ENCODE results near the gene HPS4. TPM values are rescaled to one million over a fixed set of nuclear protein-coding genes. Genes with fewer than 3 reads are reported as not detected.
"Not testable (repeated sequence)": the region's sequence is repeated elsewhere in the genome, so short reads cannot be mapped to it uniquely, and the experiment has no call there.

The HPS4 gene
- total RNA-seq, 1 donor from 2014 or later = 55.1 TPM

DNA sequence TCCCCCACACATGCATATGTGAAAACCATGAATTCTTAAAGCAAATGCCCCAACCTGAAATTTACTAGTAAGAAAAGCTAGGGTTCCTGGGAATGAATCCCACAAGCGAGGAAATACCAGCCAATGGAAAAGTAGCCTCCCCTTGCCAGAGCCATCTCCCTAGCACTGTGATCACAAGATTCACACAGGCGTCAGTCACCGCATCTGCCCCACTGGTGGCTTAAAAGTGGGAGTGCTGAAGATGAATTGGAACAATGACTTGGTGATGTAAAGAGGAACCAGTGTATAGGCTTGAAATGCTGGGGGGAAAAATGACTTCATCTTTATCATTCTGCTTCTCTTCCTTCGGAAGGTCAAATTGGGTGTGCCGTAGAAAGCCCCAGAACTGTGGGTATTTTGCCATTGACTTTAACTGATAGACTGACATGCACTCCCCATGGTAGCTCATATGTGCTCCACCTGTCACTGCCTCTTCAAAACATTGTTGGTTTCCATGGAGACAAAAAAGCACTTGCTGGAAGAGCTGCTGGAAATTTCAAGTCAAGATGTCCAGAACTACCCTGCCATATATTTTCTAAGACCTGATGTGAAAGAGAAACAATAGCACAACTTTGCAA lies 73.8 kb downstream of the HPS4 start:
- Mint-ChIP-seq H3K27me3 (ENCODE audit: unreplicated experiment) (peaks cover 2% of the 10 kb centered on the region), H3K4me3 (ENCODE audit: unreplicated experiment) (peak overlapping the region; percentile 31), H3K9me3 (ENCODE audit: unreplicated experiment) (peaks cover 1% of the 10 kb centered on the region), H3K36me3 (ENCODE audit: unreplicated experiment) (no peaks in the 10 kb centered on the region), H3K27ac (ENCODE audit: unreplicated experiment) (peak overlapping the region; percentile 70), H3K4me1 (ENCODE audit: low read depth, unreplicated experiment) (peaks cover 12% of the 10 kb centered on the region)
- no peak for DNase-seq
- TF ChIP-seq, protein P1, sequence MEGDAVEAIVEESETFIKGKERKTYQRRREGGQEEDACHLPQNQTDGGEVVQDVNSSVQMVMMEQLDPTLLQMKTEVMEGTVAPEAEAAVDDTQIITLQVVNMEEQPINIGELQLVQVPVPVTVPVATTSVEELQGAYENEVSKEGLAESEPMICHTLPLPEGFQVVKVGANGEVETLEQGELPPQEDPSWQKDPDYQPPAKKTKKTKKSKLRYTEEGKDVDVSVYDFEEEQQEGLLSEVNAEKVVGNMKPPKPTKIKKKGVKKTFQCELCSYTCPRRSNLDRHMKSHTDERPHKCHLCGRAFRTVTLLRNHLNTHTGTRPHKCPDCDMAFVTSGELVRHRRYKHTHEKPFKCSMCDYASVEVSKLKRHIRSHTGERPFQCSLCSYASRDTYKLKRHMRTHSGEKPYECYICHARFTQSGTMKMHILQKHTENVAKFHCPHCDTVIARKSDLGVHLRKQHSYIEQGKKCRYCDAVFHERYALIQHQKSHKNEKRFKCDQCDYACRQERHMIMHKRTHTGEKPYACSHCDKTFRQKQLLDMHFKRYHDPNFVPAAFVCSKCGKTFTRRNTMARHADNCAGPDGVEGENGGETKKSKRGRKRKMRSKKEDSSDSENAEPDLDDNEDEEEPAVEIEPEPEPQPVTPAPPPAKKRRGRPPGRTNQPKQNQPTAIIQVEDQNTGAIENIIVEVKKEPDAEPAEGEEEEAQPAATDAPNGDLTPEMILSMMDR (IDR thresholded peaks at IDR 0.05; ENCODE audit: partially characterized antibody, unreplicated experiment) = no peak

DNA sequence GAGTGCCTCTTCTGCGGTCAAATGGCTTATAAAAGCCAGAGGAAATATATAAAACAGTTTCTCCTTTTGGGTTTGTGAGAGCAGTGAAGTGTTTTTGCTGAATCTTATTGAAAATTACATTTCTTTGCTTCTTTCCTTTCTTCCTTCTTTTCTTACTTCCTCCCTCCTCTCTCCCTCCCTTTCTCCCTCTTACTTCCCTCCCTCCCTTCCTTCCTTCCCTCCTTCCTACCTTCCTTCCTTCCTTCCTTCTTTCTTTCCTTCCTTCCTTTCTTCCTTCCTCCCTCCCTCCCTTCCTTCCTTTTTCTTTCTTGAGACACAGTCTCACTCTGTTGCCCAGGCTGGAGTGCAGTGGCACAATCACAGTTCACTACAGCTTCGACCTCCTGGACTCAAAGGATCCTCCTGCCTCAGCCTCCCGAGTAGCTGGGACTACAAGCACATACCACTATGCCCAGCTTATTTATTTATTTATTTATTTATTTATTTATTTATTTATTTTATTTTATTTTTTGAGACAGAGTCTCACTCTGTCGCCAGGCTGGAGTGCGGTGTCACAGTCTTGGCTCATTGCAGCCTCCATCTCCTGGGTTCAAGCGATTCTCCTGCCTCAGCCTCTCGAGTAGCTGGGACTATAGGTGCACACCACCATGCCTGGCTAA lies 74.9 kb downstream of the HPS4 start:
- not testable (repeated sequence) for DNase-seq; H3K9me3 Mint-ChIP-seq (ENCODE audit: unreplicated experiment); H3K36me3 Mint-ChIP-seq (ENCODE audit: unreplicated experiment); H3K27ac Mint-ChIP-seq (ENCODE audit: unreplicated experiment); H3K4me3 Mint-ChIP-seq (ENCODE audit: unreplicated experiment); H3K27me3 Mint-ChIP-seq (ENCODE audit: unreplicated experiment)
- H3K4me1 Mint-ChIP-seq (ENCODE audit: low read depth, unreplicated experiment) = peaks cover 12% of the 10 kb centered on the region

- TF ChIP-seq, protein P1 (IDR thresholded peaks at IDR 0.05; ENCODE audit: partially characterized antibody, unreplicated experiment) = no peak
- Mint-ChIP-seq H3K27me3 (ENCODE audit: unreplicated experiment) (peaks cover 4% of the 10 kb centered on the region), H3K36me3 (ENCODE audit: unreplicated experiment) (no peaks in the 10 kb centered on the region), H3K27ac (ENCODE audit: unreplicated experiment) (no peak overlapping the region), H3K9me3 (ENCODE audit: unreplicated experiment) (peaks cover 5% of the 10 kb centered on the region), H3K4me1 (ENCODE audit: low read depth, unreplicated experiment) (peaks cover 12% of the 10 kb centered on the region), H3K4me3 (ENCODE audit: unreplicated experiment) (no peak overlapping the region)
- no peak for DNase-seq
Measured at GRCh38 chr22:26406118-26406517, 77.5 kb downstream of the HPS4 start.

- H3K4me3 Mint-ChIP-seq (ENCODE audit: unreplicated experiment) = no peak overlapping the region
- H3K4me1 Mint-ChIP-seq (ENCODE audit: low read depth, unreplicated experiment) = peaks cover 9% of the 10 kb centered on the region
- no peaks in the 10 kb centered on the region for H3K36me3 Mint-ChIP-seq (ENCODE audit: unreplicated experiment)
- no peak overlapping the region for H3K27ac Mint-ChIP-seq (ENCODE audit: unreplicated experiment)
- peaks cover 4% of the 10 kb centered on the region for H3K27me3 Mint-ChIP-seq (ENCODE audit: unreplicated experiment)
- DNase-seq = no peak
- peaks cover 5% of the 10 kb centered on the region for H3K9me3 Mint-ChIP-seq (ENCODE audit: unreplicated experiment)
- TF ChIP-seq, protein P1 (IDR thresholded peaks at IDR 0.05; ENCODE audit: partially characterized antibody, unreplicated experiment) = no peak
Measured at GRCh38 chr22:26404851-26405421, 78.6 kb downstream of the HPS4 start.

GRCh38 chr22:26401726-26402125 lies 81.9 kb downstream of the HPS4 start:
- Mint-ChIP-seq H3K9me3 (ENCODE audit: unreplicated experiment) (peaks cover 5% of the 10 kb centered on the region), H3K27me3 (ENCODE audit: unreplicated experiment) (peaks cover 4% of the 10 kb centered on the region), H3K4me1 (ENCODE audit: low read depth, unreplicated experiment) (peaks cover 4% of the 10 kb centered on the region), H3K27ac (ENCODE audit: unreplicated experiment) (no peak overlapping the region), H3K36me3 (ENCODE audit: unreplicated experiment) (no peaks in the 10 kb centered on the region), H3K4me3 (ENCODE audit: unreplicated experiment) (no peak overlapping the region)
- no peak for DNase-seq
- TF ChIP-seq, protein P1 (IDR thresholded peaks at IDR 0.05; ENCODE audit: partially characterized antibody, unreplicated experiment) = no peak

Other genes with a start within 250 kb of the HPS4 start
- gene ASPHD2, start 54.5 kb downstream of the HPS4 start, total RNA-seq (ENCODE audit: unreplicated experiment) = 19.0 TPM
- gene SRRD, start 94 bp upstream of the HPS4 start, total RNA-seq (ENCODE audit: unreplicated experiment) = 20.1 TPM
- 39.9 TPM for gene TFIP11, start 28.7 kb upstream of the HPS4 start, total RNA-seq (ENCODE audit: unreplicated experiment)
- 10.6 TPM for gene TPST2, start 106.3 kb upstream of the HPS4 start, total RNA-seq (ENCODE audit: unreplicated experiment)
- gene CRYBB1, start 134.2 kb upstream of the HPS4 start, total RNA-seq (ENCODE audit: unreplicated experiment) = not detected
- gene CRYBA4, start 138.2 kb upstream of the HPS4 start, total RNA-seq (ENCODE audit: unreplicated experiment) = not detected
- 1,100 TPM for gene MIAT, start 173.8 kb upstream of the HPS4 start, total RNA-seq (ENCODE audit: unreplicated experiment)